ENCODE measurements around the gene EFS. TPM values are rescaled to one million over a fixed set of nuclear protein-coding genes. Genes with fewer than 3 reads are reported as not detected.
"Not testable (repeated sequence)": the region's sequence is repeated elsewhere in the genome, so short reads cannot be mapped to it uniquely, and the experiment has no call there.

The EFS gene
- total and polyA plus RNA-seq, 10 of the 15 experiments (the other 5 are each of a cell fraction or from before 2014, with no cell fraction given), result 0.08 TPM; not detected in 9

GRCh38 chr14:23326491-23327332 lies 38.3 kb downstream of the EFS start (continued):
- TF ChIP-seq ZNF217 (IDR thresholded peaks at IDR 0.05) (no peak), ZBTB4 (CRISPR knock-in tag; IDR thresholded peaks at IDR 0.05) (no peak), POLR2AphosphoS5 (IDR thresholded peaks at IDR 0.05; ENCODE audit: low read length) (peak; percentile 76; the same call in 1 of the 2 replicates), CREM (IDR thresholded peaks at IDR 0.05; ENCODE audit: low read depth) (no peak), ETV6 (conservative IDR thresholded peaks at IDR 0.05 in 1 of 2, IDR thresholded peaks at IDR 0.05 in 1 of 2; ENCODE audit: borderline replicate concordance in 1 of 2, low read depth in 1 of 2) (no peak), SMAD5 (IDR thresholded peaks at IDR 0.05; ENCODE audit: low read depth) (0 out of 2 replicates have a peak, but pooled peaks have one; percentile 30), HDGF (IDR thresholded peaks at IDR 0.05) (no peak)

GRCh38 chr14:23325746-23326145 lies 39.2 kb downstream of the EFS start:
- intact Hi-C loops (cut with micrococcal nuclease; ENCODE audit: unreplicated experiment); DNase-seq (ENCODE audit: low read depth, low spot score); H3K4me3 ChIP-seq; FAIRE-seq; H3K4me1 ChIP-seq (ENCODE audit: control insufficient read depth, insufficient read depth, low read length); H4K20me1 ChIP-seq (ENCODE audit: control insufficient read depth, insufficient read depth); H3K9me3 ChIP-seq (replicated peaks; ENCODE audit: control insufficient read depth, insufficient read depth, low read length); BruUV-seq (replicated peaks); H3K27ac ChIP-seq (ENCODE audit: control insufficient read depth, insufficient read depth); H3K27me3 ChIP-seq (replicated peaks in 1 of 2; ENCODE audit: control insufficient read depth in 2 of 2, insufficient read depth in 2 of 2, low read length in 1 of 2); in situ Hi-C loops (cut with MboI); H2AFZ ChIP-seq (ENCODE audit: control insufficient read depth, low read depth, low read length); POLR2A ChIA-PET; H3K9ac ChIP-seq (ENCODE audit: control insufficient read depth, insufficient read depth, low read length); ATAC-seq; H3K4me2 ChIP-seq (ENCODE audit: control insufficient read depth, insufficient read depth): not testable (repeated sequence)
- ChIA-PET CTCF (interaction anchor here (0.7 to 3.1 kb wide), 15 partner anchors 9 to 249 kb away, joined by 3 to 34 read pairs (median 4); partner anchors contain the start of genes NGDN and ZFHX2), SMC1A (ENCODE audit: uncharacterized antibody, unreplicated experiment) (interaction anchor here (2.0 to 2.1 kb wide), 2 partner anchors 55 to 205 kb away, joined by 4 to 9 read pairs; no protein-coding TSS in a partner anchor), RAD21 (ENCODE audit: unreplicated experiment) (interaction anchor here (2.1 kb wide), 1 partner anchor 58 kb away, joined by 10 read pairs; no protein-coding TSS in a partner anchor)
- Histone ChIP-seq H3K36me3 (ENCODE audit: control insufficient read depth in 2 of 2, insufficient read depth in 2 of 2, low read length in 1 of 2) (peaks cover 10 to 16% of the 10 kb centered on the region in 2 experiments), H3K79me2 (ENCODE audit: control insufficient read depth, insufficient read depth, low read length) (peaks cover 23% of the 10 kb centered on the region)
- WGBS (ENCODE audit: insufficient coverage, insufficient replicate concordance, low lambda C conversion rate, missing lambda C conversion rate), result 70% methylated on average over 5 of the region's 5 CpGs
